Trophoblast cell (in vitro differentiated cells and primary cell): ENCODE results near the gene CCDC68.

ENCODE experiments used
- DNase-seq, 2 donors: peaks; one replicate each; pipeline ENCODE4 v3.0.0-alpha.2; 2016
- H2AFZ ChIP-seq: 2 replicates; pipeline ENCODE4 v1.6.1; 2013; ENCODE audit warnings: low read length, moderate library complexity, mild to moderate bottlenecking; ENCODE audit not compliant: insufficient read depth, poor library complexity
- H2AK5ac ChIP-seq: 2 replicates; pipeline ENCODE4 v1.6.1; 2013; ENCODE audit warnings: mild to moderate bottlenecking, low read length
- H2BK120ac ChIP-seq: 2 replicates; pipeline ENCODE4 v1.6.1; 2013; ENCODE audit warnings: low read length, mild to moderate bottlenecking, moderate library complexity; ENCODE audit not compliant: insufficient read depth, poor library complexity
- H2BK12ac ChIP-seq: 2 replicates; pipeline ENCODE4 v1.6.1; 2013; ENCODE audit warnings: mild to moderate bottlenecking, low read length, moderate library complexity
- H2BK5ac ChIP-seq: 2 replicates; pipeline ENCODE4 v1.6.1; 2013; ENCODE audit warnings: low read length, low read depth, moderate library complexity, mild to moderate bottlenecking; ENCODE audit not compliant: poor library complexity
- H3K14ac ChIP-seq: 2 replicates; pipeline ENCODE4 v1.6.1; 2013; ENCODE audit warnings: mild to moderate bottlenecking, low read length
- H3K18ac ChIP-seq: 2 replicates; pipeline ENCODE4 v1.6.1; 2013; ENCODE audit warnings: mild to moderate bottlenecking, low read length
- H3K23ac ChIP-seq: 2 replicates; pipeline ENCODE4 v1.6.1; 2013; ENCODE audit warnings: low read length
- H3K27ac ChIP-seq: 2 replicates; pipeline ENCODE4 v1.5.1; 2013; ENCODE audit warnings: low read depth, mild to moderate bottlenecking, inconsistent platforms, low read length, moderate library complexity
- H3K27me3 ChIP-seq: 2 replicates; pipeline ENCODE4 v1.6.1; 2013; ENCODE audit warnings: inconsistent platforms, mild to moderate bottlenecking, low read length, moderate library complexity; ENCODE audit not compliant: insufficient read depth
- H3K36me3 ChIP-seq, 2 experiments: 1 replicate in 1 of 2; 2 replicates in 1 of 2; pipeline ENCODE4 v1.6.1; 2013; ENCODE audit warnings: low read length in 2 of 2, mild to moderate bottlenecking in 2 of 2, moderate library complexity in 1 of 2; ENCODE audit not compliant: insufficient read depth in 2 of 2, control insufficient read depth in 1 of 2
- H3K4ac ChIP-seq: 2 replicates; pipeline ENCODE4 v1.6.1; 2013; ENCODE audit warnings: low read depth, mild to moderate bottlenecking, low read length, moderate library complexity
- H3K4me1 ChIP-seq, 2 experiments: 1 replicate in 1 of 2; 2 replicates in 1 of 2; pipeline ENCODE4 v1.6.1; 2013; ENCODE audit warnings: low read length in 2 of 2, mild to moderate bottlenecking in 2 of 2, moderate library complexity in 1 of 2; ENCODE audit not compliant: insufficient read depth in 2 of 2, control insufficient read depth in 1 of 2
- H3K4me2 ChIP-seq: 2 replicates; pipeline ENCODE4 v1.6.1; 2013; ENCODE audit warnings: inconsistent platforms, mild to moderate bottlenecking, low read length, moderate library complexity
- H3K4me3 ChIP-seq: 2 replicates; pipeline ENCODE4 v1.5.1; 2013; ENCODE audit warnings: mild to moderate bottlenecking, low read depth, low read length, inconsistent platforms
- H3K79me1 ChIP-seq: one replicate; pipeline ENCODE4 v1.6.1; 2013; ENCODE audit warnings: low read length
- H3K79me2 ChIP-seq: 2 replicates; pipeline ENCODE4 v1.6.1; 2013; ENCODE audit warnings: low read length, mild to moderate bottlenecking; ENCODE audit not compliant: control insufficient read depth, insufficient read depth, poor library complexity
- H3K9ac ChIP-seq: 2 replicates; pipeline ENCODE4 v1.6.1; 2013; ENCODE audit warnings: mild to moderate bottlenecking, low read length
- H3K9me3 ChIP-seq: 2 replicates; pipeline ENCODE4 v1.6.1; 2013; ENCODE audit warnings: low read depth, mild to moderate bottlenecking, control low read depth, inconsistent platforms, low read length; ENCODE audit not compliant: insufficient read depth
- H4K12ac ChIP-seq: 2 replicates; pipeline ENCODE4 v1.6.1; 2013; ENCODE audit warnings: low read depth, mild to moderate bottlenecking, low read length, moderate library complexity
- H4K8ac ChIP-seq: 2 replicates; pipeline ENCODE4 v1.6.1; 2013; ENCODE audit warnings: low read depth, mild to moderate bottlenecking, low read length, moderate library complexity
- H4K91ac ChIP-seq: one replicate; pipeline ENCODE4 v1.6.1; 2013; ENCODE audit warnings: low read depth, mild to moderate bottlenecking, low read length, moderate library complexity
- WGBS: extraction: QIAGEN DNeasy Blood & Tissue Kit; methylation state at CpG from one replicate; pipeline ENCODE4 v1.1.7; 2013; ENCODE audit warnings: missing lambda C conversion rate; ENCODE audit not compliant: insufficient read length, insufficient coverage; ENCODE audit errors: extremely low coverage; 5-methylcytosine and 5-hydroxymethylcytosine counted together

The CCDC68 gene

DNA sequence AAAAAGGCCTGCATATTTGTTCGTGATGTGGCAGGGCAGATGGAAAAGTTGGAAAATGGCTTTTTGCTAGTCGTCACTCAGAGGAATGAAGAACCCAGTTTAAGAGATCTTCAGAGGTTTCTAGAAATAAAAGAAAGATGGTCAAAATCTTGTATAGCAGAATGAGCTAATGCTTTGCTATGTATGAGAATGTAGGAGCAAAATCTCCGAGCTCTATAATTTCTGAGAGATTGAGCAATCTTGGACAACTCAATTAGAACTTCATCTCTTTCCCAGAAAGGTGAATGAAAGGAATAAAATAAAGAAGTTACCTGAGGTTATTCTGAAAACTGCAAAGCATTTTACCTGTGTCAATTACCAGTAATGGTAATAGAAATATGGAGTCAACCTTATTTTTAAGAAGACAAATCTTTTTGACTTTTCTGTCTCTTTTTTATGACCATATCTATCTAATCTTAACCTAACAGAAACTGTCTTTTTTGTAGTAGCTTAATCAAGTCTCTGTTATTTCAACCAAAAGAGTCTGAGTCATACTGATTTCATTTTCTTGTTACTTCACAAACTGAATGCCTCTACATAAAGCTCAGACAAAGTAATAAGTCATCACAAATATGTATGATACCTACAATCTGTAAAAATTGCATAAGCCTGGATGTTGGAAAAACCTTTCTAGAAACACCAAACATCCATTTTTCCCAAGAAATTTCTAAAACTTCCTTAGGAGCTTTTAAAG, 32.5 kb downstream of the CCDC68 start:
- WGBS = no CpG with 5 or more reads among the region's 3 CpGs
- H3K18ac ChIP-seq = no peak overlapping the region
- H3K36me3 ChIP-seq = no peaks in the 10 kb centered on the region
- H3K14ac ChIP-seq = no peak overlapping the region
- no peak overlapping the region for H2BK12ac ChIP-seq
- peak in 1 of 2 donors; percentile 9 for DNase-seq
- H4K12ac ChIP-seq = no peak overlapping the region
- H2AFZ ChIP-seq = no peak overlapping the region
- H2AK5ac ChIP-seq = no peak overlapping the region
- no peak overlapping the region for H3K23ac ChIP-seq
- H2BK120ac ChIP-seq = no peak overlapping the region
- no peak overlapping the region for H4K91ac ChIP-seq
- no peaks in the 10 kb centered on the region for H3K4me1 ChIP-seq
- H3K27me3 ChIP-seq = no peaks in the 10 kb centered on the region
- H3K79me1 ChIP-seq = no peaks in the 10 kb centered on the region
- no peaks in the 10 kb centered on the region for H3K9me3 ChIP-seq
- no peak overlapping the region for H3K4me3 ChIP-seq
- H4K8ac ChIP-seq = no peak overlapping the region
- H3K4me2 ChIP-seq = no peak overlapping the region
- H2BK5ac ChIP-seq = no peak overlapping the region
- H3K27ac ChIP-seq = no peak overlapping the region
- no peaks in the 10 kb centered on the region for H3K79me2 ChIP-seq
- H3K4ac ChIP-seq = no peak overlapping the region
- H3K9ac ChIP-seq = no peak overlapping the region

DNA sequence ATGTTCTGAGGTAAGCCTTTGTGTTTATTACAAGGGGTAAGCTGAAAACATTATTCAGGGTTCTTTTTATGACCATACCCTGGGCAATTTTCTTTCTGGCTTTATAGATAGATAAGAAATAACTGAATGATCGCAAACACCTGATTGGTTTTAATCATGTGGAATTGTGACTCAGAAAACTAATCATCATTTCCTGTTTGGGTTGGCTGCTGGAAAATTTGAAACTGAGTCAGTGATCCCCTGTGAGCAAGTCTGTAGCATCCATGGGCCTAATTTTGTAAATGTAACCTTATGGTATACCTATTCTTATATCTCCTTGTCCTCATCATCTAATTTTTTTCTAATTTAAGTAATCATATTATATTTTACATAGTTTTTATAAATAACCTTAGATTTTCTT, 34.3 kb downstream of the CCDC68 start:
- Histone ChIP-seq H3K9ac (no peak overlapping the region), H3K18ac (no peak overlapping the region), H2BK5ac (no peak overlapping the region), H3K4me3 (no peak overlapping the region), H3K4me2 (no peak overlapping the region), H3K4me1 (no peaks in the 10 kb centered on the region), H3K27me3 (no peaks in the 10 kb centered on the region), H3K4ac (no peak overlapping the region), H2AK5ac (no peak overlapping the region), H3K27ac (no peak overlapping the region), H3K14ac (no peak overlapping the region), H3K79me2 (no peaks in the 10 kb centered on the region), H2BK120ac (no peak overlapping the region), H4K8ac (no peak overlapping the region), H4K12ac (no peak overlapping the region), H4K91ac (no peak overlapping the region), H2AFZ (no peak overlapping the region), H3K36me3 (no peaks in the 10 kb centered on the region), H3K79me1 (no peaks in the 10 kb centered on the region), H3K9me3 (no peaks in the 10 kb centered on the region), H2BK12ac (no peak overlapping the region), H3K23ac (no peak overlapping the region)
- no peak for DNase-seq
- WGBS = no CpG with 5 or more reads among the region's 1 CpG

DNA sequence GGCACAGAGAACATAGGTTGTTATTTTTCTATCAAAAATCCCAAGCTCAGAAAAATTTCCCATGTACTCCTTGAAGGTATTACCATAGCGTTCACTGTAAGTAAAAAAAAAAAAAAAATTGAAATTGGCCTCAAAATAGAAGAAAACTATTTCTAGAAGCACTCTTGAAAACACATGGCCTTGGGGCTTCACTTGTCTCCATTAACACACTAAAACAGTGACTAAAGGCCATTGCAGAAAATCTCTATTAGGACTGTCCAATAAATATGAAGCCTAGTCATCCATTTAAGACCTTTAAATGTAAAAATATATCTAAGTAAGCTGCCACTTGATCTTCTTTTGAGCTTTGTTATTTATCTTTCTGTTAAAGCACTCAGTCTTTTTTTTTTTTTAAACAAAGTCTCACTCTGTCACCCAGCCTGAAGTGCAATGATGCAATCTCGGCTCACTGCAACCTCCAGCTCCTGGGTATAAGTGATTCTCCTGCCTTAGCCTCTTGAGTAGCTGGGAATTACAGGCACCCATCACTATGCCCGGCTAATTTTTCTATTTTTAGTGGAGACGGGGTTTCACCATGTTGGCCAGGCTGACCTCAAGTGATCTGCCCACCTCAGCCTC, 35.8 kb downstream of the CCDC68 start:
- Histone ChIP-seq H3K23ac (no peak overlapping the region), H3K4me1 (no peaks in the 10 kb centered on the region), H3K36me3 (no peaks in the 10 kb centered on the region), H3K4ac (no peak overlapping the region), H3K27me3 (no peaks in the 10 kb centered on the region), H2AK5ac (no peak overlapping the region), H3K4me3 (no peak overlapping the region), H3K27ac (no peak overlapping the region), H3K4me2 (no peak overlapping the region), H3K9me3 (no peaks in the 10 kb centered on the region), H3K79me1 (no peaks in the 10 kb centered on the region), H4K91ac (no peak overlapping the region), H2AFZ (no peak overlapping the region), H3K9ac (no peak overlapping the region), H3K14ac (no peak overlapping the region), H2BK120ac (no peak overlapping the region), H3K18ac (no peak overlapping the region), H4K8ac (no peak overlapping the region), H3K79me2 (no peaks in the 10 kb centered on the region), H2BK5ac (no peak overlapping the region), H4K12ac (no peak overlapping the region), H2BK12ac (no peak overlapping the region)
- WGBS = no CpG with 5 or more reads among the region's 4 CpGs
- no peak for DNase-seq

DNA sequence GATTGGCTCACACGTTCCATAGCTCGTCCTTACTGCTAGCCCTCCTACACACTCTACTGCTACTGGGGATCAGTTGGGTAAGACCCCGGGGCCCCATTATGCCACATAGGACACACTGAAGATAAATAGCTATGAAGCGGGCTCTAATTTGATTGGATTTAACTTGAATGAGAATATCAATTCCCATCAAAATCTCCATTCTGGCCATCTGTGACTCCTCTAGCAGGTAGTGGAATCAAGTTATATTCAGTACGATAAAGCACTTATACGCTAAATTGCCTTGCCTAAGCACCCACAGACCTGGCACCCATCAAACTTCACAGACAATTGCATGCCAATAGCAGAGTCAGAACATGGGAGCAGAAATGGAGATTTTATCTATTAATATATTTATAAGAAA, 39.8 kb downstream of the CCDC68 start:
- Histone ChIP-seq H3K18ac (no peak overlapping the region), H2AFZ (no peak overlapping the region), H3K79me2 (no peaks in the 10 kb centered on the region), H2BK12ac (no peak overlapping the region), H3K23ac (no peak overlapping the region), H3K79me1 (no peaks in the 10 kb centered on the region), H2AK5ac (no peak overlapping the region), H3K27me3 (no peaks in the 10 kb centered on the region), H3K27ac (no peak overlapping the region), H3K36me3 (no peaks in the 10 kb centered on the region), H3K9ac (no peak overlapping the region), H3K4me3 (no peak overlapping the region), H3K14ac (no peak overlapping the region), H3K9me3 (no peaks in the 10 kb centered on the region), H2BK5ac (no peak overlapping the region), H4K8ac (no peak overlapping the region), H2BK120ac (no peak overlapping the region), H4K91ac (no peak overlapping the region), H3K4me1 (no peaks in the 10 kb centered on the region), H4K12ac (no peak overlapping the region), H3K4me2 (no peak overlapping the region), H3K4ac (no peak overlapping the region)
- no CpG with 5 or more reads among the region's 6 CpGs for WGBS
- DNase-seq = no peak
